Measurements from ENCODE around the gene RNF224.

Gene RNF224

DNA sequence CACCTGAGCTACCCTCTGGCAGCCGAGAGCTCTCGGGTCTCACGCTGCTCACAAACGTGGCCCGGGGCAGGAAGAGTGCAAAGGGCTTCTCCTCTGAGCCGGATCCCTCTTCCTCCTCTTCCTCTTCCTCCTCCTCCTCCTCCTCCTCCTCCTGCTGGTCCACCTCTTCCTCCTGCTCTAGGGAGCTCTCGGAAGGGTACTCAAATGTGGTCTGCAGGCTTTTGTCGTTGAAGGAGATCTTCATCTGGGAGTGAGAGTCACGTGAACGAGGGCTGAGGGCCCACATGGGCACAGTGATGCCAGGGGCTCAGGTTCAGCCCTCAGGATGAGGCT lies 34.9 kb upstream of the RNF224 start:
- no peak for DNase-seq (ENCODE audit: low spot score)

DNA sequence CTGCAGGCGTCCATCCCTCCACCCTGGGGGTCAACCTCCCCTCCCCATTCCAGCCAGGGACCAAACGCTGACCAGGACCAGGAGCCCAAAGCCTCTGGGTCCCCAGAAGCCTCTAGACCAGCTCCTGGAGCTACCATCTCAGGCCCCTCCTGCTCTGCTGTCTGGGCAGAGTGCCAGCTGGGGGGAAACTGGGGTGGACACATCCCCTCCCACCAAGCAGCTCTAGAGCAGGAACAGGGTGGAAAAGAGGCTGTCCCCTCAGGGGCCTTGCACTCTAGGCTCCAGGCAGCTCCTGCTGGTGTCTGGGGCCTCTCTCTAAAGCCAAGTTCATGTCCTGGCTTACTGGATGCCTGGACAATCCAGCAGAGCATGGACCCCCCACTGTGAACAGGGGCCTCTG lies 34.4 kb upstream of the RNF224 start:
- DNase-seq (ENCODE audit: low spot score) = no peak

DNA sequence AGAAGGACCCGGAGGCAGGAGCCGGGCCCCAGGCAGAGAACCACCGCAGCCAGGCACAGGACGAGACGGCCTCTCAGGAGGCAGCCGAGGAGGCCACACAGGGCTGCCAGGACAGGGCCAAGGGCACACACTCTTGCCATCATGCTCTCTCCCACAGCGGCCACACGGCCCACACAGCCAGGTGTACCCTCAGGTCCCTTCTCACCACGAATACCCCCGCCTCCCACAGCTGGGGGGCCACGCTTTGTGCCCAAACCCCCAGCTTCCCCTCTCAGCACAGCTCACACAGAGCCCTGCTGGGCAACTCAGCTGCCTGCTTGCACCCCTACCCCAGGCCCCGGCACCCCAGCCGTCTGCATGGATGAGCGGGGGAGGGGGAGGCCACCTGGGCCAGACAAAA lies 33.5 kb upstream of the RNF224 start:
- no peak for DNase-seq (ENCODE audit: low spot score)

DNA sequence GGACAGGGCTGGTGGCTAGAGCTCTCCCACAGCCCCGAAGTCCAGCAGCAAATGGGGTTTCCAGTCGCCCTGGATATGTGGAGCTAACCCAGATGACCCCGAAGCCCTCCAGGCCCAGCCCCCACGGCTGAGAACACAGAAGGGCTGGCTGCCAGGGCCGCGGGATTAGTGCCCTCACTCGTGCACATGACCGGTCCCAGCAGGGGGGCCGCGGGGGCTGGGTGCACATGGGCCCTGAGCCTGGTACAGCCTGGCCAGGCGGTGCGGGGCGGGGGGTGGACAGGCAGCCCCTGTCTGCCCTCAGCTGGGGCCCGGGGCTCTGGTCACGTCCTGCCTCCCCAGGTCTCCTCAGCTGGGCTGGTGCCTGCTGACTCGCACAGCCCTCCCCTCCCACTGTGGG lies 32.9 kb upstream of the RNF224 start:
- no peak for DNase-seq (ENCODE audit: low spot score)

GRCh38 chr9:137194909-137195308 lies 32.4 kb upstream of the RNF224 start:
- no peak for DNase-seq (ENCODE audit: low spot score)

GRCh38 chr9:137195525-137196220 lies 31.6 kb upstream of the RNF224 start:
- no peak for DNase-seq (ENCODE audit: low spot score)

- no peak for DNase-seq (ENCODE audit: low spot score)
These were observed 29.0 kb upstream of the RNF224 start for GRCh38 chr9:137198051-137198901.

GRCh38 chr9:137198902-137199283 lies 28.4 kb upstream of the RNF224 start:
- DNase-seq (ENCODE audit: low spot score) = no peak

DNA sequence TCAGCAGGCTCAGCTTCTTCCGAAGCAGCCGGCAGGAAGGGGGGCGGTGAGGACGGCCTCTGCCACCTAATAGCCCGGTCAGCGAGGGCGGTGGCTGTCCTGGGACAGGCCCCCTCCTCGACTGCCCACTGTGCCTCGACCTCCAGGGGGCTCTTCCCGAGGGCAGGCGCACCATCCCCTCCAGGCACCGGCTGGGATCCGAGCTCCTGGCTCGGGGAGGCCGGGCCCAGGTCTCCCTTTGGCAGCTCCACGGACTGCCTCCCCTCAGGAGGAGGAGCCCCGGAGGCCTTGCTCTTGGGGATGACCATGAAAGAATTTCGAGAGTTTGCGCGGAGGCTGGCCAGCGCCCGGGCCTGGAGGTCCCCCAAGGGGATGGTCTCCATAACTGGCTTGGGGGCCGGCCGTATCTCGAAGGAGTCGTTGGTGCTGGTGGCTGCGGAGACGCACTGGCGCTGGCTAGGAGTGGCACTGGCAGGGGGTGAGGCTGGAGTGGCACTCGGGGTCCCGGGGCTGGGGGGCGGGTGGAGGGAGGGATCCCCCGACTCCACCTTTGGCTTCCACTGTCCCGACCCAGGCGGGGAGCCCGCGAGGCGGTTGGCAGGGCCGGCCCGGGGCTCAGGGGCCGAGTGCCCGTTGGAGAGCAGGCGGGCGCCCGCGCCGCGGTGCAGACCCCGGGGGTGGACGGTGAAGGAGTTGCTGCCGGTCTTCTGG lies 27.7 kb upstream of the RNF224 start:
- DNase-seq (ENCODE audit: low spot score) = no peak

- DNase-seq (ENCODE audit: low spot score) = peak; percentile 98
These were observed 26.7 kb upstream of the RNF224 start, which contains the start of gene TPRN for GRCh38 chr9:137200311-137201204. Gene TPRN (minus strand): TSS chr9:137200741. CDS start chr9:137200711, 30 bp downstream.

DNA sequence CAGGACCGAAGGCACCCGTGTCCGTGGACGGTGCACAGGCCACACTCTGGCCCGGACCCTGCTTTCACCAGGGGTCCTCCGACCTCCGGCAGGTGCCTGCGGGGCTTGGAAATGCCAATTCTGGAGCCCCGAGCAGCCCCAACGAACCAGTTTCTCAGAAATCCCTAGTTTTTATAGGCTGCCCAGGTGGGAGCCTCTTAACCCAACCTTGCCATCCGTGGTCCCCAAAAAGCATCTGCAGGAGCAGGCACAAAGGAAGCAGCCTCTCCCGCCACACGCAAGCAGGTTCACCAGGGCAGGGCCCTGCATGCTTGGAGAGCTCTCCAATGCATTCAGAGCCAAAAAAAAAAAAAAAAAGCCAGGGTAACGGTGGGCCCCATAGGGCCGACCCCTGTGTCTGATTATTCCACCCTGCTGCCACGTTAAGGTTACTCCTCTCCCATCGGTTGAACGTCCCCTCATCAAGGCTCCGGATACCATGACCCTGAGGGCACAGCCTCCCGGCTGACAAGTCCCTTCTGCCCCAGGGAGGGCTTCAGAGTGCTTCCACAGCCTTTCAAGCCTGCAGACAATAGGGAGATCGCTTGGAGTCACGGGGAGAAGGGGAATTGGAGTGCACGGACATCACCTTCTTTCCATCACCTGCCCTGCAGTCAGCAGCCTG lies 26.0 kb upstream of the RNF224 start:
- no peak for DNase-seq (ENCODE audit: low spot score)

- DNase-seq (ENCODE audit: low spot score) = no peak
These were observed 24.3 kb upstream of the RNF224 start for GRCh38 chr9:137202966-137203365.

GRCh38 chr9:137204731-137205125 lies 22.6 kb upstream of the RNF224 start:
- DNase-seq (ENCODE audit: low spot score) = no peak

GRCh38 chr9:137205126-137206069 lies 21.9 kb upstream of the RNF224 start, which contains the start of the genes NDOR1 and TMEM203:
Gene NDOR1 (plus strand): TSS chr9:137205700. CDS start chr9:137205778, 78 bp downstream.
Gene TMEM203 (minus strand): TSS chr9:137205648. CDS start chr9:137205414, 234 bp downstream.
- peak; percentile 90 for DNase-seq (ENCODE audit: low spot score)

DNA sequence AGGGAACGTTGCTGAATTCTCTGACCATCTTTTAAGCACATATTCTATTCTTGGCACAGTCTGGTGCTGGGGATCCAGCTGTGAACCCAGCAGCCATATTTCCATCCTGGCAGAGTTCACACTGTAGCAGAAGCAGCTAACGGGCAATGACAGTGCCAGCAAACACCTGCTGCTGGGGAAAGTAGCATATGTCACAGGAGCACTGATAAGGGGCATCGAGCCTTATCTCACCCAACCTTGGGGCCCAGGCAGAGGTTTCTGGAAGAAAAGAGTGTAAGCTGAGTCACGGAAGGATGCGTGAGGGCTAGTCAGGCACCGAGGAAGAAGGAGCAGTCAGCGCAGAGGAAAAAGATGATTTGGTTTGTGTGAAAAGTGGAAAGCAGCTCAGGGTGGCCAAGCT lies 20.7 kb upstream of the RNF224 start:
- DNase-seq (ENCODE audit: low spot score) = no peak

DNA sequence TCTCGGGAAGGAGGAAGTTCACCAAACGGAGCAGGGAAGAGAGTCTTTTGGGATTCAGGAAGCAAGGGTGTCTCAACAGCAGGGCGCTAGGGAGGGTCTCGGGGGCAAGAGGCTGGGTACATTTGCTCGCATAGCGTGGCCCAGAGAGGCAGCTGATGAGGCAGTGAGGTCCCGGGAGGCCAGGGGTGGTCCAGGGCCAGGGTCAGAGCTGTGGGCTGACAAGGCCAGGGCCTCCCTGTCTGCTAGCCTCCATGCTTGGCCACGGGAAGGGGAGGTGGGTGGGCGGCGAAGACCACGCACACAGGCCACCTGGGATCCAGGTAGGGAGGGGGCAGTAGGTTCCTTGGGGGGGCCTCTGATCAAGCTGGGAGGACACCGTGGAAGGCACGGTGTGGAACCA lies 15.8 kb upstream of the RNF224 start:
- DNase-seq (ENCODE audit: low spot score) = no peak

- no peak for DNase-seq (ENCODE audit: low spot score)
These were observed 14.8 kb upstream of the RNF224 start for GRCh38 chr9:137212520-137212919.

DNA sequence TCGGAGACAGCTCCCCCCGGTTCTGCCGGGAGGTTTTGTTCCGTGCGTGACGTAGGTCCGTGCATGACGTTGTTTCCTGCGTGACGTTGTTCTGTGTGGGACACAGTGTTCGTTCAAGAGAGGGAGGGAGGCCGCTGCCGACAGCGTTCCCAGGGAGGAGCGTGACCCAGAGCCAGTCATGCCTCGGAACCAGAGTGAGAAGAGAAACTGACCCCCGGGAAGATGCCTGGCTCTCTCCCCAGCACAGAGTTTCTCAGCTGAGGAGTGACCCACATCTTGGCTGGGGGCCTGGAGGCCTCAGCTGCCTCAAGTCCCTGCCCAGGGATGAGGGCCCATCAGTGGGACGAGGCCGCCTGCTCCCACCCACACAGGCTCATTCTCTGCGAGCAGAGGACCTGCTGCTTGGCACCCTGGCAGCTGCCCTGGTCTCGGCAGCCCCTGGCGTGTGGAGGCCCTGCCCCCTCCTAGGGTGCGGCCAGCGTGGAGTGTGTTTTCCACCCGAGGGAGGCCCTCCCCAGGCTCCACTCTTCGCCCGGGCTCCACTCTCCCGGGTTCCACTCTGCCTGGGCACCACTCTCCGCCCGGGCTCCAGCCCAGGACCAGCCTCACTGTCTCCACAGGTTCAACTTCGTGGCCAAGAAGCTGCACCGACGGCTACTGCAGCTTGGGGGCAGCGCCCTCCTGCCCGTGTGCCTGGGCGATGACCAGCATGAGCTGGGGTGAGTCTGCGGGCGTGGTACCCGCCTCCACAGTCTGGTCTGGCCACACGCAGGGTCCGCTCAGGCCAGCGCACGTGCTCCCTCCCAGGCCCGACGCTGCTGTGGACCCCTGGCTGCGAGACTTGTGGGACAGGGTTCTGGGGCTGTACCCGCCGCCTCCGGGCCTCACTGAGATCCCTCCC lies 13.9 kb upstream of the RNF224 start:
- DNase-seq (ENCODE audit: low spot score) = no peak

DNA sequence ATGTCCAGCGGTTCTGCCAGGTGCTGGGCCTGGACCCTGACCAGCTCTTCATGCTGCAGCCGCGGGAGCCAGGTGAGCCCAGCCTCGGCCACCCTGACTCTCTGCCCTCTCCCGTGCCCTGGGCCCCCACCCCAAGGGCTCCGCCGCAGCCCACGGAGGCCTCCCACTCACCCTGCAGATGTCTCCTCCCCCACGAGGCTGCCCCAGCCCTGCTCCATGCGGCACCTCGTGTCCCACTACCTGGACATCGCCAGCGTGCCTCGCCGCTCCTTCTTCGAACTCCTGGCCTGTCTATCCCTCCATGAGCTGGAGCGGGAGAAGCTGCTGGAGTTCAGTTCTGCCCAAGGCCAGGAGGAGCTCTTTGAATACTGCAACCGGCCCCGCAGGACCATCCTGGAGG lies 12.7 kb upstream of the RNF224 start:
- no peak for DNase-seq (ENCODE audit: low spot score)
